Airway epithelial cell (primary cell): Measurements from ENCODE around the gene OST4. TPM values are rescaled to one million over a fixed set of nuclear protein-coding genes. Genes with fewer than 3 reads are reported as not detected.

Experiments used
- total RNA-seq: library from RNA; depleted of rRNA; stranded (reverse); fragments of >200 nt; gene quantifications from 2 replicates; pipeline ENCODE4 v1.2.3, GENCODE V29; 2015

Gene OST4
- total RNA-seq: 257 and 386 TPM in 2 replicates

DNA sequence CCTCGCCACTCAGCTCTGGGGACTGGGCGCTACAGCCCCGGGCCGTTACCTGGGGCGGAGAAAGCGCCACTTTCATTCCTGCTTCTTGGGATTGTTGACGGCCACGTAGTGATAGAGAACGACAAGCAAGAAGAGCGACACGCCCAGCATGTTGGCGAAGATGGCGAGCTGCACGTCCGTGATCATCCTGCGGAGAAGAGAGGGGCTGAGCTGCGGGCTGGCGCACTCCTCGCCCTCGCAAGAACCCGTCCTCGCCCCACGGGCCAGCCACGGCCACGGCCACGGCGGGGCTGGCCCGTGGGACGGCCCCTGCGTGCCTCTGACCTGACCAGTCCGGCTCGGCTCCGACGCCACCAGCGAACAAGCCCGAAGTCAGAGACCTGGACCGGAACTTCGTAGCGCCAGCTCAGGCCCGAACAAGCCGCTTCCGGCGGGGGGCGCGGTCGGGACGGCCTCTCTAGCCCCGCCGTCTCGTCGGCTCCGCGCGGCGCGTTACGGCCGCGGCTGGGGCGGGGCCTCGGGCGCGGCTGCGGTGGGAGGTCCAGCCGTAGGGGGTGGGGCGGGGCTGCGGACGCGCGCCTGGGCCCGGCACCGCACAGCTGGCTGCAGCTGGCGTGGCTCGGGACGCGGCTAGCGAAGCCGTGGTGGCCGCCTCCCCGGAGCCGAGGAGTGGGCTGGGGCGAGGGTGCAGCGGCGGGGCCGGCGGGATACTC, at the start of gene OST4:
Gene OST4, minus strand, starts transcription at position 378 of the 713 bp plus-strand sequence.

DNA sequence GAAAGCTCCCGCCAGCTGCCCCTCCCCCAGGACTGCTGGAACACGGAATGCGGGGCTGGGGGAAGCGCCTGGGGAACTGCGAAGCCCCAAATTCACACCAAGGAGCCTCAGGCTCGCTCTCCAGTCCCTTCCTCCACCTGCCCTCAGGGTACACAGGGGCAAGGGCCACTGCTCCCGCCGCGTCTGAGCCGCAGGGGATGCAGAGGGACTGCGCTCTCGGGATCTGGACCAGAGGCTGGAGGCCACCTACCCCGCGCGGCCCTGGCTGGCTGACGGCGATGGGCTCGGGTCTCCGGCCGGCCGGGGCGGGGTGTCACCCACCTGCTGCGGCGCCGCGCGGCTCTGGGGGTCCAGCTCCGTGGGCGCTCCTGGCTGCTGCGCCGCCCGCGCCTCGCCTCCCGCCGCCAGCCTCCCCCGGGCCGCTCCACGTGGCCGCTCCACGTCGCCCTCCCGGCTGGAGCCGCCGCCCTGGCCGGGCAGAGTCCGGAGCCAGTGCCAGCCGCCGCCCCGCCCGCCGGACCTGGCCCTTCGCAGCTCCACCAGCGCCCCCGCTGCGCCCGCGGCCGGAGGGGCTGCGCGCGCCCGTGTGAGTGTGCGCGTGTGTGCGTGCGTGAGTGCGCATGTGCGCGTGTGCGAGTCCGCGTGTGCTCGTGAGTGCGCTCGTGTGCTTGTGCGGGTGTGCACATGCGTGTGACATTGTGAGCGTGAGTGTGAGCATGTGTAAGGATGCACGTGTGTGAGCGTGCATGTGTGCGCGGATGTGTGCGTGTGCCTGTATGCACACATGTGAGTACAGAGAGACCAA, 47.3 kb upstream of the OST4 start, which contains the start of gene CGREF1:
Gene CGREF1, minus strand, starts transcription at position 604 of the 805 bp plus-strand sequence. CDS start 14,762 bp downstream, outside the sequence.

GRCh38 chr2:27086724-27087593, 15.5 kb upstream of the OST4 start, which contains the start of gene KHK:
Gene KHK, plus strand, starts transcription at chr2:27086772. Its CDS starts 488 bp downstream, at chr2:27087260.

GRCh38 chr2:27078267-27079194, 7.1 kb upstream of the OST4 start, which contains the start of gene EMILIN1:
Gene EMILIN1, plus strand, starts transcription at chr2:27078615. Its CDS starts 451 bp downstream, at chr2:27079066.

DNA sequence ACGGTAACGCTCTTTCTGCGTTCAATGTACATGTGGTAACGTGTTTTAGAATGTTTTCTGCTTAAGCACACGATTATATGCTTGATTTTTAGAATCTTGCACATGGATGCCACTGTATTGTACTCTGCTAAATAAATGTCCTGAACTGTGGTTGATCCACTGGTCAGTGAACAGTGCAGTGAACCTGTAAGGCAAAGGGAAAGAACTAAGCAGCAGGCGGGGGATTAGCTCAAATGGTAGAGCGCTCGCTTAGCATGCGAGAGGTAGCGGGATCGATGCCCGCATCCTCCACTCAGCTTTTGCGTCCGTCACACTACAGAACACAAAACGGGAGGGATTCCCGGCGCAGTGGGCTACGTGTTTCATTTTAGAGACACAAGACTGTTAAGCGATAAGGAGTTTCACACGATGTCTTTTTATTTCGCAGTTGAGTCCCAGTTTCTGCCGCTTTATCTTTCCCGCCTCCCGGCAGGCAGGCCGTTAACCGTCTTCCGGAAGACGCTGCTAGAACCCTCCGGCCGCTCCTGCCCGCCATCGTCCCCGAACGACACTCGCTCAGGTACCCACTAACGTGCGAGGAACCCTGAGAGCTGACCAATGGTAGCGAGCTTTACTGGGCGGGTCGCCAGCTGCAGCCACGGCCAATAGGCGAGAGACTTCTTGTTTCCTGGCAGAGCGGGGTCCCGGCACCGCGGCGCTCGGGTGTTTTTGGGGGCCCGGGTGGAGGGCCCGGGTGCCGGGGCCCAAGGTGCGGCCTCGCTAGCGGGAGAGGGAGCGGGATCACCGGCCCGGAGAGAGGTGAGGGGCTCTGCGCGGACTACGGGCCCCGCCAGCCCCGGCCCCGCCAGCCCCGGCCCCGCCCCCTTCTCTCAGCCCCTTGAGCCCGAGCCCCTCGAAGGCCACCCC, 20.2 kb downstream of the OST4 start, which contains the start of gene AGBL5:
Gene AGBL5, plus strand, starts transcription at position 673 of the 906 bp plus-strand sequence. CDS start 1,291 bp downstream, outside the sequence.

DNA sequence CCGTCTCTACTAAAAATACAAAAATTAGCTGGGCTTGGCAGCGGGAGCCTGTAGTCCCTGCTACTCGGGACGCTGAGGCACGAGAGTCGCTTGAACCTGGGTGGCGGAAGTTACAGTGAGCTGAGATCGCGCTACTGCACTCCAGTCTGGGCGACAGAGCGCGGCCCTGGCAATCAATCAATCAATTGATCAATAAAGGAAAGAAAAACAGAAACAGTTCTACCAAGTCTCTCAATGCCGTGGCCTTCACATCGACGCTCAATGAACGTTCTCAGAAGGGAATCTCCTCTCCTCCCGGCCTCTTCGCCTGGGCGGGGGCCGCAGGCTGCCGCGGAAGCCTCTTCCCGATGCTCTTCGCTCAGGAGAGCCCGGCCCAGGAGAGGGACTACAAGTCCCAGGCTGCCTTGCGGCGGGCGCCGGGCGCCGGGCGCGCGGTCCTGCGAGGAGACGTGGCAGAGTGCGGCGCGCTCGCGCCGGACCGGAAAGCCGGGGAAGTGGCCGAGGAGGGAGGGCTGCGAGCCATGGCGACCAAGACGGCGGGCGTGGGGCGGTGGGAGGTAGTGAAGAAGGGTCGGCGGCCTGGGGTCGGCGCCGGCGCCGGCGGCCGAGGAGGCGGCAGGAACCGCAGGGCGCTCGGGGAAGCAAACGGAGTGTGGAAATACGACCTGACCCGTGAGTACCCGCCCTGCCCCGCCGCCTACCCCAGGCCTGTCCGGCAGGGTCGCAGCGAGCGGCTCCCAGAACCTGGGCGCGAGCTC, 38.8 kb downstream of the OST4 start, which contains the start of gene TMEM214:
Gene TMEM214, plus strand, starts transcription at position 471 of the 758 bp plus-strand sequence. Its CDS starts 51 bp downstream, at position 522.

Other genes with a start within 250 kb of the OST4 start
- gene DPYSL5, start 223.5 kb downstream of the OST4 start, total RNA-seq: not detected in 2 replicates
- gene MAPRE3, start 101.0 kb downstream of the OST4 start, total RNA-seq: 3.9 and 5.8 TPM in 2 replicates
- 22.2 and 28.2 TPM in 2 replicates for gene TMEM214, start 38.7 kb downstream of the OST4 start, total RNA-seq
- 19.3 and 23.4 TPM in 2 replicates for gene AGBL5, start 20.0 kb downstream of the OST4 start, total RNA-seq
- gene EMILIN1, start 7.0 kb upstream of the OST4 start, total RNA-seq: 5.8 and 6.1 TPM in 2 replicates
- 2.2 and 4.6 TPM in 2 replicates for gene KHK, start 15.1 kb upstream of the OST4 start, total RNA-seq
- 0.70 and 3.2 TPM in 2 replicates for gene CGREF1, start 47.5 kb upstream of the OST4 start, total RNA-seq
- gene ABHD1, start 52.2 kb upstream of the OST4 start, total RNA-seq: not detected in 2 replicates
- 59.9 and 68.1 TPM in 2 replicates for gene PREB, start 63.0 kb upstream of the OST4 start, total RNA-seq
- gene PRR30, start 67.8 kb upstream of the OST4 start, total RNA-seq: not detected in 2 replicates
- gene TCF23, start 77.3 kb upstream of the OST4 start, total RNA-seq: not detected in 2 replicates
- gene ATRAID, start 140.4 kb upstream of the OST4 start, total RNA-seq: 120 and 148 TPM in 2 replicates
- 29.6 and 40.1 TPM in 2 replicates for gene SLC5A6, start 140.6 kb upstream of the OST4 start, total RNA-seq
- gene CAD, start 145.7 kb upstream of the OST4 start, total RNA-seq: 43.7 and 51.4 TPM in 2 replicates
- not detected in 2 replicates for gene SLC30A3, start 191.4 kb upstream of the OST4 start, total RNA-seq
- gene DNAJC5G, start 203.8 kb upstream of the OST4 start, total RNA-seq: not detected in 2 replicates
- gene TRIM54, start 210.8 kb upstream of the OST4 start, total RNA-seq: not detected in 2 replicates
- gene UCN, start 236.8 kb upstream of the OST4 start, total RNA-seq: 0.49 and 1.7 TPM in 2 replicates